ENCODE data around the gene SHROOM2.

SHROOM2 gene

GRCh38 chrX:9912351-9913145, 126.3 kb downstream of the SHROOM2 start:
- H3K27me3 ChIP-seq (ENCODE audit: control insufficient read depth, insufficient read depth, low read length), result no peaks in the 10 kb centered on the region
- H3K9ac ChIP-seq (ENCODE audit: low read depth, low read length), result no peak overlapping the region
- H3K9me3 ChIP-seq (ENCODE audit: control insufficient read depth, insufficient read depth, low read length), result no peaks in the 10 kb centered on the region
- no peaks in the 10 kb centered on the region for H3K36me3 ChIP-seq (ENCODE audit: control insufficient read depth, insufficient read depth, low read length)
- H3K4me1 ChIP-seq (ENCODE audit: control insufficient read depth, insufficient read depth, low read length), result no peaks in the 10 kb centered on the region
- H3K4me3 ChIP-seq (ENCODE audit: low read depth, low read length), result no peak overlapping the region

- no peak overlapping the region for H3K4me3 ChIP-seq (ENCODE audit: low read depth, low read length)
- H3K9me3 ChIP-seq (ENCODE audit: control insufficient read depth, insufficient read depth, low read length), result no peaks in the 10 kb centered on the region
- H3K4me1 ChIP-seq (ENCODE audit: control insufficient read depth, insufficient read depth, low read length), result no peaks in the 10 kb centered on the region
- no peaks in the 10 kb centered on the region for H3K36me3 ChIP-seq (ENCODE audit: control insufficient read depth, insufficient read depth, low read length)
- no peak overlapping the region for H3K9ac ChIP-seq (ENCODE audit: low read depth, low read length)
- H3K27me3 ChIP-seq (ENCODE audit: control insufficient read depth, insufficient read depth, low read length), result no peaks in the 10 kb centered on the region
Measured at GRCh38 chrX:9913146-9913433, 126.9 kb downstream of the SHROOM2 start.

- Histone ChIP-seq H3K4me1 (ENCODE audit: control insufficient read depth, insufficient read depth, low read length) (no peaks in the 10 kb centered on the region), H3K9ac (ENCODE audit: low read depth, low read length) (no peak overlapping the region), H3K9me3 (ENCODE audit: control insufficient read depth, insufficient read depth, low read length) (no peaks in the 10 kb centered on the region), H3K27me3 (ENCODE audit: control insufficient read depth, insufficient read depth, low read length) (no peaks in the 10 kb centered on the region), H3K4me3 (ENCODE audit: low read depth, low read length) (no peak overlapping the region), H3K36me3 (ENCODE audit: control insufficient read depth, insufficient read depth, low read length) (no peaks in the 10 kb centered on the region)
Measured at GRCh38 chrX:9917861-9918260, 131.6 kb downstream of the SHROOM2 start.

GRCh38 chrX:9919632-9920172, 133.5 kb downstream of the SHROOM2 start:
- H3K9me3 ChIP-seq (ENCODE audit: control insufficient read depth, insufficient read depth, low read length), result no peaks in the 10 kb centered on the region
- H3K27me3 ChIP-seq (ENCODE audit: control insufficient read depth, insufficient read depth, low read length), result no peaks in the 10 kb centered on the region
- H3K4me3 ChIP-seq (ENCODE audit: low read depth, low read length), result no peak overlapping the region
- H3K4me1 ChIP-seq (ENCODE audit: control insufficient read depth, insufficient read depth, low read length), result no peaks in the 10 kb centered on the region
- no peaks in the 10 kb centered on the region for H3K36me3 ChIP-seq (ENCODE audit: control insufficient read depth, insufficient read depth, low read length)
- H3K9ac ChIP-seq (ENCODE audit: low read depth, low read length), result no peak overlapping the region

- Histone ChIP-seq H3K9ac (ENCODE audit: low read depth, low read length) (no peak overlapping the region), H3K36me3 (ENCODE audit: control insufficient read depth, insufficient read depth, low read length) (no peaks in the 10 kb centered on the region), H3K27me3 (ENCODE audit: control insufficient read depth, insufficient read depth, low read length) (no peaks in the 10 kb centered on the region), H3K4me3 (ENCODE audit: low read depth, low read length) (no peak overlapping the region), H3K9me3 (ENCODE audit: control insufficient read depth, insufficient read depth, low read length) (peaks cover 5% of the 10 kb centered on the region), H3K4me1 (ENCODE audit: control insufficient read depth, insufficient read depth, low read length) (no peaks in the 10 kb centered on the region)
Measured at GRCh38 chrX:9921407-9921806, 135.2 kb downstream of the SHROOM2 start.

GRCh38 chrX:9923357-9923756, 137.1 kb downstream of the SHROOM2 start:
- Histone ChIP-seq H3K9me3 (ENCODE audit: control insufficient read depth, insufficient read depth, low read length) (peaks cover 5% of the 10 kb centered on the region), H3K27me3 (ENCODE audit: control insufficient read depth, insufficient read depth, low read length) (no peaks in the 10 kb centered on the region), H3K4me3 (ENCODE audit: low read depth, low read length) (no peak overlapping the region), H3K4me1 (ENCODE audit: control insufficient read depth, insufficient read depth, low read length) (peaks cover 2% of the 10 kb centered on the region), H3K9ac (ENCODE audit: low read depth, low read length) (no peak overlapping the region), H3K36me3 (ENCODE audit: control insufficient read depth, insufficient read depth, low read length) (no peaks in the 10 kb centered on the region)

- Histone ChIP-seq H3K4me3 (ENCODE audit: low read depth, low read length) (no peak overlapping the region), H3K36me3 (ENCODE audit: control insufficient read depth, insufficient read depth, low read length) (no peaks in the 10 kb centered on the region), H3K4me1 (ENCODE audit: control insufficient read depth, insufficient read depth, low read length) (peaks cover 8% of the 10 kb centered on the region), H3K27me3 (ENCODE audit: control insufficient read depth, insufficient read depth, low read length) (no peaks in the 10 kb centered on the region), H3K9me3 (ENCODE audit: control insufficient read depth, insufficient read depth, low read length) (peaks cover 5% of the 10 kb centered on the region), H3K9ac (ENCODE audit: low read depth, low read length) (no peak overlapping the region)
Measured at GRCh38 chrX:9926002-9926401, 139.8 kb downstream of the SHROOM2 start.

- Histone ChIP-seq H3K36me3 (ENCODE audit: control insufficient read depth, insufficient read depth, low read length) (peaks cover 7% of the 10 kb centered on the region), H3K9me3 (ENCODE audit: control insufficient read depth, insufficient read depth, low read length) (peaks cover 5% of the 10 kb centered on the region), H3K4me3 (ENCODE audit: low read depth, low read length) (peak overlapping the region; percentile 31), H3K4me1 (ENCODE audit: control insufficient read depth, insufficient read depth, low read length) (peaks cover 8% of the 10 kb centered on the region), H3K27me3 (ENCODE audit: control insufficient read depth, insufficient read depth, low read length) (no peaks in the 10 kb centered on the region), H3K9ac (ENCODE audit: low read depth, low read length) (no peak overlapping the region)
Measured at GRCh38 chrX:9927698-9928482, 141.7 kb downstream of the SHROOM2 start.

- H3K4me3 ChIP-seq (ENCODE audit: low read depth, low read length), result no peak overlapping the region
- H3K9ac ChIP-seq (ENCODE audit: low read depth, low read length), result no peak overlapping the region
- H3K4me1 ChIP-seq (ENCODE audit: control insufficient read depth, insufficient read depth, low read length), result no peaks in the 10 kb centered on the region
- H3K36me3 ChIP-seq (ENCODE audit: control insufficient read depth, insufficient read depth, low read length), result peaks cover 12% of the 10 kb centered on the region
- H3K27me3 ChIP-seq (ENCODE audit: control insufficient read depth, insufficient read depth, low read length), result no peaks in the 10 kb centered on the region
- H3K9me3 ChIP-seq (ENCODE audit: control insufficient read depth, insufficient read depth, low read length), result peaks cover 2% of the 10 kb centered on the region
Measured at GRCh38 chrX:9935436-9935835, 149.2 kb downstream of the SHROOM2 start.

GRCh38 chrX:9937761-9938160, 151.5 kb downstream of the SHROOM2 start:
- H3K4me3 ChIP-seq (ENCODE audit: low read depth, low read length), result no peak overlapping the region
- no peaks in the 10 kb centered on the region for H3K27me3 ChIP-seq (ENCODE audit: control insufficient read depth, insufficient read depth, low read length)
- H3K9ac ChIP-seq (ENCODE audit: low read depth, low read length), result no peak overlapping the region
- peaks cover 15% of the 10 kb centered on the region for H3K36me3 ChIP-seq (ENCODE audit: control insufficient read depth, insufficient read depth, low read length)
- H3K9me3 ChIP-seq (ENCODE audit: control insufficient read depth, insufficient read depth, low read length), result peaks cover 9% of the 10 kb centered on the region
- no peaks in the 10 kb centered on the region for H3K4me1 ChIP-seq (ENCODE audit: control insufficient read depth, insufficient read depth, low read length)

GRCh38 chrX:9938516-9938915, 152.3 kb downstream of the SHROOM2 start:
- H3K9me3 ChIP-seq (ENCODE audit: control insufficient read depth, insufficient read depth, low read length), result peaks cover 9% of the 10 kb centered on the region
- H3K4me3 ChIP-seq (ENCODE audit: low read depth, low read length), result no peak overlapping the region
- peaks cover 17% of the 10 kb centered on the region for H3K36me3 ChIP-seq (ENCODE audit: control insufficient read depth, insufficient read depth, low read length)
- H3K27me3 ChIP-seq (ENCODE audit: control insufficient read depth, insufficient read depth, low read length), result no peaks in the 10 kb centered on the region
- no peaks in the 10 kb centered on the region for H3K4me1 ChIP-seq (ENCODE audit: control insufficient read depth, insufficient read depth, low read length)
- H3K9ac ChIP-seq (ENCODE audit: low read depth, low read length), result no peak overlapping the region

- H3K36me3 ChIP-seq (ENCODE audit: control insufficient read depth, insufficient read depth, low read length), result peaks cover 17% of the 10 kb centered on the region
- H3K27me3 ChIP-seq (ENCODE audit: control insufficient read depth, insufficient read depth, low read length), result no peaks in the 10 kb centered on the region
- H3K9ac ChIP-seq (ENCODE audit: low read depth, low read length), result no peak overlapping the region
- no peaks in the 10 kb centered on the region for H3K4me1 ChIP-seq (ENCODE audit: control insufficient read depth, insufficient read depth, low read length)
- H3K9me3 ChIP-seq (ENCODE audit: control insufficient read depth, insufficient read depth, low read length), result peaks cover 9% of the 10 kb centered on the region
- H3K4me3 ChIP-seq (ENCODE audit: low read depth, low read length), result no peak overlapping the region
Measured at GRCh38 chrX:9940421-9940820, 154.2 kb downstream of the SHROOM2 start.

All from iPS-15b (cell line).